Neural progenitor cell (in vitro differentiated cells): ENCODE results near the gene ADM2. TPM values are rescaled to one million over a fixed set of nuclear protein-coding genes. Genes with fewer than 3 reads are reported as not detected.
"Not testable (repeated sequence)": the region's sequence is repeated elsewhere in the genome, so short reads cannot be mapped to it uniquely, and the experiment has no call there.

Source experiments
- DNase-seq: peaks from one replicate; pipeline ENCODE4 v3.0.0-alpha.2; 2016; ENCODE audit warnings: low spot score
- H2AFZ ChIP-seq: fragments of 200-600 bp; sonication (generic); replicated peaks from 2 replicates; pipeline ENCODE4 v1.6.1; 2016; ENCODE audit warnings: antibody characterized with exemption
- H3F3A ChIP-seq: fragments of 200-600 bp; sonication (generic); 2 replicates; pipeline ENCODE4 v1.6.1; 2016; ENCODE audit warnings: antibody characterized with exemption, low read depth
- H3K27ac ChIP-seq: fragments of 200-600 bp; sonication (generic); 2 replicates; pipeline ENCODE4 v1.5.1; 2016; ENCODE audit warnings: mild to moderate bottlenecking
- H3K27me3 ChIP-seq: fragments of 200-600 bp; sonication (generic); 2 replicates; pipeline ENCODE4 v1.6.1; 2016; ENCODE audit warnings: mild to moderate bottlenecking, moderate library complexity
- H3K36me3 ChIP-seq: fragments of 200-600 bp; sonication (generic); 2 replicates; pipeline ENCODE4 v1.5.1; 2016
- H3K4me1 ChIP-seq: fragments of 200-600 bp; sonication (generic); 2 replicates; pipeline ENCODE4 v1.6.1; 2016; ENCODE audit warnings: mixed run types
- H3K4me2 ChIP-seq: fragments of 200-600 bp; sonication (generic); 2 replicates; pipeline ENCODE4 v1.6.1; 2016
- H3K4me3 ChIP-seq: fragments of 200-600 bp; sonication (generic); 2 replicates; pipeline ENCODE4 v1.5.1; 2016
- H3K79me2 ChIP-seq: fragments of 200-600 bp; sonication (generic); 2 replicates; pipeline ENCODE4 v1.6.1; 2016; ENCODE audit warnings: low read depth
- H3K9ac ChIP-seq: fragments of 200-600 bp; sonication (generic); 2 replicates; pipeline ENCODE4 v1.6.1; 2016
- H3K9me3 ChIP-seq: fragments of 200-600 bp; sonication (generic); 2 replicates; pipeline ENCODE4 v1.5.1; 2016; ENCODE audit warnings: low read depth
- H4K20me1 ChIP-seq: fragments of 200-600 bp; sonication (generic); 2 replicates; pipeline ENCODE4 v1.6.1; 2016; ENCODE audit warnings: low read depth
- H3K27ac Mint-ChIP-seq: 3 replicates; pipeline ENCODE4 v1.8.0; 2021; ENCODE audit warnings: mixed read lengths
- H3K27me3 Mint-ChIP-seq: 2 replicates; pipeline ENCODE4 v1.8.0; 2022; ENCODE audit warnings: low read depth, mild to moderate bottlenecking, inconsistent platforms, moderate library complexity, mixed read lengths; ENCODE audit not compliant: insufficient read depth
- H3K36me3 Mint-ChIP-seq: 3 replicates; pipeline ENCODE4 v1.8.0; 2021; ENCODE audit warnings: mixed read lengths
- H3K4me1 Mint-ChIP-seq: 3 replicates; pipeline ENCODE4 v1.8.0; 2021; ENCODE audit warnings: mixed read lengths
- H3K4me3 Mint-ChIP-seq: 3 replicates; pipeline ENCODE4 v1.8.0; 2021; ENCODE audit warnings: mild to moderate bottlenecking, moderate library complexity, mixed read lengths
- H3K9me3 Mint-ChIP-seq: 3 replicates; pipeline ENCODE4 v1.8.0; 2020; ENCODE audit warnings: mixed read lengths
- CTCF ChIP-seq: fragments of 200-600 bp; sonication (generic); IDR thresholded peaks from 2 replicates; pipeline ENCODE4 v1.5.1; 2017; ENCODE audit warnings: antibody characterized with exemption, mild to moderate bottlenecking
- EZH2 ChIP-seq: fragments of 200-600 bp; sonication (generic); IDR thresholded peaks from 2 replicates; pipeline ENCODE4 v1.6.1; 2017; ENCODE audit warnings: antibody characterized with exemption, mild to moderate bottlenecking, moderate library complexity
- EZH2phosphoT487 ChIP-seq: fragments of 200-600 bp; sonication (generic); IDR thresholded peaks from 2 replicates; pipeline ENCODE4 v1.6.1; 2017; ENCODE audit warnings: antibody characterized with exemption
- total RNA-seq: library from RNA; depleted of rRNA; stranded (reverse); fragments of >200 nt; gene quantifications from 2 replicates; pipeline ENCODE4 v1.2.3, GENCODE V29; 2015; ENCODE audit warnings: low replicate concordance

The ADM2 gene
- total RNA-seq = 0.13 and 2.6 TPM in 2 replicates

- peak; percentile 81 for DNase-seq
- Histone ChIP-seq H3F3A (peaks cover 3% of the 10 kb centered on the region), H3K27ac (no peak within 1 kb of the TSS), H3K4me2 (peak within 1 kb of the TSS; percentile 70), H3K36me3 (no peaks in the 10 kb centered on the region), H3K79me2 (no peaks in the 10 kb centered on the region), H3K4me3 (peak within 1 kb of the TSS; percentile 53), H2AFZ (peak within 1 kb of the TSS; percentile 86), H3K9ac (no peak within 1 kb of the TSS), H3K9me3 (no peaks in the 10 kb centered on the region), H4K20me1 (no peaks in the 10 kb centered on the region), H3K4me1 (no peaks in the 10 kb centered on the region), H3K27me3 (peaks cover 37% of the 10 kb centered on the region)
- peak; percentile 29 for TF ChIP-seq EZH2phosphoT487
- TF ChIP-seq EZH2 = peak; percentile 65
- no peak for TF ChIP-seq CTCF
- H3K9me3 Mint-ChIP-seq = peaks cover 2% of the 10 kb centered on the region
- no peaks in the 10 kb centered on the region for H3K36me3 Mint-ChIP-seq
- H3K4me3 Mint-ChIP-seq = peak within 1 kb of the TSS; percentile 72
- H3K27ac Mint-ChIP-seq = no peak within 1 kb of the TSS
- H3K27me3 Mint-ChIP-seq = peaks cover 39% of the 10 kb centered on the region
- H3K4me1 Mint-ChIP-seq = peaks cover 2% of the 10 kb centered on the region
Measured at GRCh38 chr22:50481440-50482106, at the start of gene ADM2. Gene ADM2, plus strand, starts transcription at chr22:50481543. Its CDS starts 305 bp downstream, at chr22:50481848.

- Histone ChIP-seq H3K36me3 (peaks cover 7% of the 10 kb centered on the region), H3F3A (no peaks in the 10 kb centered on the region), H4K20me1 (peaks cover 3% of the 10 kb centered on the region), H3K9me3 (no peaks in the 10 kb centered on the region), H2AFZ (no peak overlapping the region), H3K9ac (no peak overlapping the region), H3K4me1 (no peaks in the 10 kb centered on the region), H3K4me3 (no peak overlapping the region), H3K27me3 (no peaks in the 10 kb centered on the region), H3K4me2 (no peak overlapping the region), H3K79me2 (no peaks in the 10 kb centered on the region), H3K27ac (no peak overlapping the region)
- Mint-ChIP-seq H3K4me3 (no peak overlapping the region), H3K27me3 (no peaks in the 10 kb centered on the region), H3K27ac (no peak overlapping the region), H3K9me3 (no peaks in the 10 kb centered on the region), H3K4me1 (no peaks in the 10 kb centered on the region), H3K36me3 (peaks cover 18% of the 10 kb centered on the region)
- no peak for DNase-seq
- TF ChIP-seq EZH2phosphoT487 (no peak), EZH2 (no peak), CTCF (no peak)
Measured at GRCh38 chr22:50432131-50432876, 49.0 kb upstream of the ADM2 start.

- not testable (repeated sequence) for H2AFZ ChIP-seq, H3K4me1 Mint-ChIP-seq, H3K9ac ChIP-seq, H4K20me1 ChIP-seq, H3K9me3 Mint-ChIP-seq, H3K4me3 Mint-ChIP-seq, H3K27ac ChIP-seq, H3K4me3 ChIP-seq, H3K4me2 ChIP-seq, H3K9me3 ChIP-seq, H3K27me3 Mint-ChIP-seq, H3K27me3 ChIP-seq, H3F3A ChIP-seq, H3K36me3 ChIP-seq, H3K79me2 ChIP-seq, H3K4me1 ChIP-seq, H3K27ac Mint-ChIP-seq, DNase-seq
- peaks cover 18% of the 10 kb centered on the region for H3K36me3 Mint-ChIP-seq
Measured at GRCh38 chr22:50432877-50433510, 48.3 kb upstream of the ADM2 start.
